A549 treated with Mapracorat at 1 μM for 4 hours (cell line): ENCODE measurements around the gene ABRAXAS1. TPM values are rescaled to one million over a fixed set of nuclear protein-coding genes. Genes with fewer than 3 reads are reported as not detected.

Source experiments
- total RNA-seq: library from RNA; stranded (reverse); fragments of 200-300 nt; extraction: Qiagen RNA extraction; gene quantifications from 5 replicates; pipeline ENCODE4 v1.2.3, GENCODE V29; 2022

The ABRAXAS1 gene
- total RNA-seq, result 4.8 to 6.6 TPM (median 6.3 TPM) in 5 replicates

DNA sequence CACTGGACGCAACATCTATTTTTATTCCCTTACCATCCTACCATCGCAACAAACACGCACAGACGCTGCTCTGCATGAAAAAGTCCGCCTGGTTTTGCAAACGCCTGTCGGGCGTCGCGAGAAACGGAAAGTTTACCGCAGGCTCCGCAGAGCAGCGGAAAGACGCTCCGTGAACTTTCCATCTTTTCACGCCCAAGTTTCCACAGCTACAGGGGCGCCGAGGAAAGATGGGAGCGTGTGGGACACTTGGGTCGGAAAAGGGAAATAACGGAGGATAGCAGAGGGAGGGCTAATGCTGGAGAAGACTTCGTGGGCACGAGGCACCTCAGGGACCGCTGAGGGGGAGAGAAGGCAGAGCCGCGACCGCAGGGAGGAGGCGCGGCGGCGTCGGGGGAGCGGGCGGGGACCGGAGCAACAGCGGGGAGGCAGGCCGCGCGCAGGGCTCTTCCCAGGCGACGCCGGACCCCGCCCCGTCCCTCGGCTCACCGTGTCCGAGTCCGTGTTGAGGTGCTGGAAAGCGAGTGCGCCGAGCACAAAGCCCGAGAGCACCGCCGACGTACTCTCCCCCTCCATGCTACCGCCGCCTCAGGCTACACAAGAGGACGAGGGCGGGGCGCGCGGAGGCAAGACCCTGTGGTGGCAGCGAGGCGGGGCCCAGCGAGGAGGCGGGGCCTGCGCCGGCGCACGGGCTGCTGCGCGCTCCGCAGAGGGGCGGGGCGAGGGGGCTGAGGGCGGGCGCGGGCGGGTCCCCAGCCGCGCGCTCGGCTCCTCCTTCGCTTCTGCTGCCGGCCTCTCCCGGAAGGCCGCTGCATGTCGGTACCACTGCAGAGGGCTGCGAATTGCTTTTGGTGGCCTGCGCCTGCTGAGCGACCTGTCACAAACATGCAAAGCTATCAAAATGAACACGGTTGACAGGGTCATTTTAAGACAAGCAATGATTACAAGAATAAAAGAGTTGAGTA, at the start of gene ABRAXAS1:
Gene ABRAXAS1, minus strand, starts transcription at position 601 of the 962 bp plus-strand sequence. Its CDS starts 28 bp downstream, at position 573.

DNA sequence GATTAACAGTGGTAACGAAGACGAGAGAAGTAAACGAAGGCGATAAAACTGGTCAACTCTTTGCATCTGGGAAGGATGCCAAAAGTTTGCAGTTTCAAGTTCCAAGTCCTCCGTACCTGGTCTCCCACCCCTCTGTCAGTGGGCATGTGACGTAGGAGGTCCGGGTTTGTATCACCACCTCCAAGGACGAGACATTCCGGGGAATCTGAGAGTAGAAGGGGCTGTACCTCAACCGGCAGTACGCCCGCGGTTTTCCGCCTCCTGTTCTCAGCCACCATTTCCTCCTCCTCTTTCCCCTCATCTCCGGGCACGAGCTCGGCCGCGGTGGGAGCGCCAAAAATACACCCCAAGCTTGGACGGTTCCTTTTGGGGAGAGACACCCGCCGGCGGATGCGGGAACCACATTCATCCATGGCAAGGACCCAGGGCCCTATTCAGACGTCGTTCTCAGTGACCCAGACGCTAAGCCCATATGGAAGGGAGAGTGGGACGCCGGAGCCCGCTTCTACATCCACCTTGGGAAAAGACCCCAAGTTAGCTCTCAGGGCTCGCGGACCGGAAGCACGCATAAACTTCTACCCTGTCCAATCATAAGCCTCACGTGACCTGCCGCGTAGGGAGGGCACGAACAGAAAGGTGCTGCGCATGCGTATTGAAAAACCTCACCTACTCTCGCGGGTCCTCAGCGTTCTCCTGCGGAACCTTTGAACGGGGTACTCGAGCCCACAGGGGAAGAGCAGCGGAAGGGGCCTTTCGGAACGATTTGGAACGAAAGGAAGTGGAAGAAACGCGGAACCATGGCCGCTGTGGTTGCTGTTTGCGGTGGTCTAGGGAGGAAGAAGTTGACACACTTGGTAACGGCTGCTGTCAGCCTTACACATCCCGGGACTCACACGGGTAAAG, 29.4 kb downstream of the ABRAXAS1 start, which contains the start of the genes HELQ and MRPS18C:
Gene HELQ, minus strand, starts transcription at position 543 of the 903 bp plus-strand sequence. Its CDS starts 130 bp downstream, at position 413.
Gene MRPS18C, plus strand, starts transcription at position 778 of the 903 bp plus-strand sequence. Its CDS starts 20 bp downstream, at position 798.

Other genes with a start within 250 kb of the ABRAXAS1 start
- gene COQ2, start 200.3 kb downstream of the ABRAXAS1 start, total RNA-seq, result 17.2 to 20.3 TPM (median 19.6 TPM) in 5 replicates
- 1.1 to 1.6 TPM (median 1.2 TPM) in 5 replicates for gene HPSE, start 150.3 kb downstream of the ABRAXAS1 start, total RNA-seq
- gene HELQ, start 29.3 kb downstream of the ABRAXAS1 start, total RNA-seq, result 4.7 to 8.0 TPM (median 5.4 TPM) in 5 replicates
- 42.4 to 58.8 TPM (median 45.2 TPM) in 5 replicates for gene MRPS18C, start 29.0 kb downstream of the ABRAXAS1 start, total RNA-seq
- 27.7 to 34.1 TPM (median 30.5 TPM) in 5 replicates for gene GPAT3, start 51.0 kb upstream of the ABRAXAS1 start, total RNA-seq